ENCODE results near the gene SPDYE6.

- TF ChIP-seq CTCF (IDR thresholded peaks at IDR 0.05; ENCODE audit: insufficient read depth, low read length, poor library complexity, severe bottlenecking): no peak
- TF ChIP-seq EZH2phosphoT487 (conservative IDR thresholded peaks at IDR 0.05; ENCODE audit: low read length): no peak
These were observed 42.3 kb upstream of the SPDYE6 start for GRCh38 chr7:102398543-102398942.

Data from SU-DHL-6 (cell line).